Left lobe of liver (tissue), 2 donors: Measurements from ENCODE around the gene NPIPA8. TPM values are rescaled to one million over a fixed set of nuclear protein-coding genes. Genes with fewer than 3 reads are reported as not detected.
"Not testable (repeated sequence)": the region's sequence is repeated elsewhere in the genome, so short reads cannot be mapped to it uniquely, and the experiment has no call there.

Experiments used
- ATAC-seq: fragments of 200-7000 bp; cut with Tn5 transposase; one replicate; pipeline ENCODE4 v1.9.1; 2020; ENCODE audit warnings: mild to moderate bottlenecking, moderate library complexity
- DNase-seq: peaks from one replicate; pipeline ENCODE4 v3.0.0-alpha.2; 2020; ENCODE audit warnings: low spot score
- total RNA-seq: library from RNA; stranded (reverse); gene quantifications from one replicate; pipeline ENCODE4 v1.2.1, GENCODE V29; 2021
- donor health status: DM: no; HTN: no; CAD: no; lungs with moderate emphysema.
- donor health status: DM: no; HTN: yes; CAD: no.

The NPIPA8 gene
- total RNA-seq = 0.35 TPM

GRCh38 chr16:18336636-18337035, at the start of gene NPIPA8:
Gene NPIPA8 (minus strand): TSS chr16:18336736. CDS start chr16:18332662, 4,074 bp downstream.
- not testable (repeated sequence) for ATAC-seq, DNase-seq

DNA sequence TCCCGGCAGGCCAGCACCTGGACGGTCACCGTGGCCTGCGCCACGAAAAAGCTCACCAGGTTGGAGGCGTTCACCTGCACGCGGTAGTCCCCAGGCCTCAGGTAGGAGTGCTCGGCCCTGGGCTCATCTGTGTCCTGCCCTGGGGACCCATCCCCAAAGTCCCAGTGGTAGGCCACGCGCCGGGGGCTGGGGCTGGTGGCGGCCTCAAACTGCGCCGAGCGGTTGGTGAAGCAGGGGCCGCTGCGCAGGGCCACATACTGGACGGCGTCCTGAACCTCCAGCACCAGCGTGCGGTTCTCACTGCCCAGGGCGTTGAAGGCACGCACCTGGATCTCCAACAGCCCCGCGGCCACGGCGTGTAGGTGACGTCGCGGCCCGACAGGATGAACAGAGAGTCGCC, 48.7 kb upstream of the NPIPA8 start:
- peak; percentile 34 for DNase-seq
- peak; percentile 18 for ATAC-seq

DNA sequence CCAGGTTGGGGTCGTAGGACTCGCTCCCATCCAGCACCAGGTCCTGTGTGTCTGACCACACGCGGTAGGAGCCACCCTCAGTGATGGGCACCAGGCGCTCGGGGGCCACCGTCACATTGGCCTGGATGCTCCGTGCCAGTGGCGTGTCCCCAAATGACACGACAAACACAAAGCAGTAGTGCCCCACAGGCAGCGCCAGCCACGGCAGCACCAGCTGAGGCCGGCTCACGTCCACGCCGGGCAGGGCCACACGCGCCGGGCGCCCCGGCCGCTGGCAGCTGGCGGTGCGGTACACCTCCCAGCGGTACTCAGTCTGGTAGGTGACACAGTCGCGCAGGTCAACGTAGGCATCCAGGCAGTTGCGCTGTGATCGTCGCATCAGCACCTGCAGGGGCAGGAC, 48.3 kb upstream of the NPIPA8 start:
- DNase-seq = peak; percentile 35
- peak; percentile 25 for ATAC-seq

DNA sequence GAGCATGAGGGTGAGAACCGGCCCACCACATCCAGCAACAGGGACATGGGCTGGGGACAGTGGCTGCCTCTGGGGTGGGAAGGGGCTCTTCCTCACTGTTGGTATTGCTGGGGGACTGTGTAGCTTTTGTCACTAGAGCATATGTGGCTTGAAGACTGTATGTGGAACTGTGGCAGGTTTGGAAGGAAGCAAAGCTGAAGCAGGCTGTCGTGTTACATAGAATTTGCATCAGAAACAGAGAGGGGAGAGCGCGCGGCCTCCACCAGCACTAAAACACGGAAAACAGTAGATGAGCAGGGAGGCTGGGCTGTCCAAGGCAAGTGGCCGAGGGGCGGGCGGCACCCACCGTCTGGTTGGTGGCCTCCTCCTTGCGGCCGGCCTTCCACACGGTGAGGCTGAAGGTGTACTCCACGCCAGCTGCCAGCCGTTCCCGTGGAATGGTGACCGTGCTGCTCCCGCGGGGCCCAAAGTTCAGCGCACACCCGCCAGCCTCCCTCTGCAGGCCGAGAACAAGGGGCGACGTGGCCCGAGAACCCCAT, 47.6 kb upstream of the NPIPA8 start:
- peak; percentile 20 for ATAC-seq

DNA sequence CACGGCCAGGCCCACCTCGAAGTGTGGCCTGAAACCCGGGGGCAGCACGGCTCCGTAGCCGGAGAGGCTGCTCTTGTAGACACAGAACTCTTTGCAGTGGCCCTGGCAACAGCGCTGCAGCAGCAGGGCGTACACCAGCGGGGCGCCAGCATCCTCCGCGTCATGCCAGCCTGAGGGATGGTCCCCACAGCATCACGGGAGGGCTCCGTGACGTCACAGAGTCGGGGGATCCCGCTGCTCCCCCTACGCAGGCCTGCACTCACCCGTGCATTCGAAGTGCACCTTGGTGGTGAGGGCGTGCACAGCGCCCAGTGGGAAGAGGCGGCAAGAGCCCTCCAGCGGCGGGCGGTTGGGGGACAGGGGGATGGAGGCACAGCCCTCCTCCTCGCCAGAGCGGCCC, 46.2 kb upstream of the NPIPA8 start:
- DNase-seq = peak; percentile 40
- not testable (repeated sequence) for ATAC-seq

More for the DNA sequence above, 47.6 kb upstream of the NPIPA8 start:
- not testable (repeated sequence) for DNase-seq

- not testable (repeated sequence) for ATAC-seq, DNase-seq
These were observed 11.2 kb upstream of the NPIPA8 start for GRCh38 chr16:18347742-18348141.

DNA sequence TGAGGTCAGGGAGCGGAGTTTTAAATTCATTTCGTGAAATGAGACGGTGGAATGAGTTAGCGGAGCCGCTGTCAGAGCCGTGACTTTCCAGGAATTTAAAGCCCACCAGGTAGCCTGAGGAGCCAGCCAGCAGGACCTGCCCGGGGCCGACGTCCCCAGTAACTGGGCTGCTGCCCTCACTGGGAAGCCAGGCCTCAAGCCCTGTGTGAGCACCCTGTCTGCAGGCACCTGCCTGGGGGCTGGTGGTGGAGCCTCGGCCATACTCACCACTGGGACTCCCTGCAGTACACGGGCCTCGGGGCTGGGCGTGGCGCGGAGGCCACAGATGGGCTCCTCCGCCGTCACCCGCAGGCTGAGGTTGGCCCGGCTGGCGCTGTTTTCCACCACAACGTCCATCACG, 10.5 kb upstream of the NPIPA8 start:
- DNase-seq, ATAC-seq: not testable (repeated sequence)

GRCh38 chr16:18344634-18345033, 8.1 kb upstream of the NPIPA8 start:
- ATAC-seq, DNase-seq: not testable (repeated sequence)

DNA sequence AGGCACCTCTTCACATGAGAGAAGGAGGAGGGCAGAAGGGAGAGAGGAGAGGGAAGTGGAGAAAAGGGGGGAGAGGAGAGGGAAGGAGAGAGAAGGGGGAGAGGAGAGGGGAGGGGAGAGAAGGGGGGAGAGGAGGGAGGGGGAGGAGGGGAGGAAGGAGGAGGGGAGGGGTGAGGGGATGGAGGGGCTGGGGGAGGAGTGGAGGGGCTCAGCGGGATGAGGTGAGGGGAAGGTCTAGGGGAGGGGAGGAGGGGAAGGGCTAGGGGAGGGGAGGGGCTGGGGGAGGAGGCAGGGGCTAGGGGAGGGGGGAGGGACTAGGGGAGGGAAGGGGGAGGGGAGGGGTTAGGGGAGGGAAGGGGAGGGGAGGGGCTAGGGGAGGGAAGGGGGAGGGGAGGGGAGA, 5.5 kb upstream of the NPIPA8 start:
- ATAC-seq, DNase-seq: not testable (repeated sequence)

- not testable (repeated sequence) for DNase-seq
- ATAC-seq = peak; percentile 45
These were observed 5.0 kb upstream of the NPIPA8 start for GRCh38 chr16:18341417-18341960.

DNA sequence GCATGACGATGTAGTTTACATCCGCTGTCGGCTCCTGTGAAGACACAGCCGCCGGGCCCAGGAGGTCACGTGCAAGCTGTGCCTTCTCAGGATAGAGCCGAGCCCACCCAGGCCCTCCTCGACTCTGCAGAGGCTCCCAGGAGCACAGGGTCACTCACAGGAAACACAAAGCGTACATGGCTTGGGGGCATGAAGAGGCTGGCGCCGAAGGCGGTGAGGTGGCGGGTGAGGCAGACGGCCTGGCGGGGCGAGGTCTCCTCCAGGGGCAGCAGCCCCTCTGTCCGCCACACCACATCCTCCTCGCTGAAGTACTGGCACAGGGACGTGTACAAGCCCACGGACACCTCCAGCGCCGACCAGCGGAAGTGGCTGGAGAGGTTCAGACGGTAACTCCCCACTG, 2.7 kb upstream of the NPIPA8 start:
- not testable (repeated sequence) for ATAC-seq, DNase-seq

GRCh38 chr16:18311811-18312210, 24.7 kb downstream of the NPIPA8 start:
- not testable (repeated sequence) for ATAC-seq, DNase-seq

DNA sequence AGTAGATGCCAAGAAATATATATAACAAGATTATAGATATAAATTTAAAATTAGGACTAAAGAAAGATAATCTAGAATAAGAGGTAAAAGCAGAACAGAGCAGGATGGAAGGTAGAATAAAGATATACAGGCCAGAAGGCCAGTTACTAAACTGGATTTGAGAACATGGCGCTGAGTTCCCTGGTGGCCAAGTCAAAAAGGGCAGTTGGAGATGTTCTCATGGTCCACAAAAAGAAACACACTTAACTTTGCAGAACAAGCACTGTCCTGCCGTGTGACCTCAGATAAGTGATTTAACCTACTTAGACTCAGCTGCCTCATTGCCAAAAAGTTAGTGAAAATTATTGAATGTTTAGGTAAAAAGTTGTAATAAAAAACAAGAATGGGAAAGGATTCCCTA, 27.4 kb downstream of the NPIPA8 start:
- not testable (repeated sequence) for ATAC-seq, DNase-seq

DNA sequence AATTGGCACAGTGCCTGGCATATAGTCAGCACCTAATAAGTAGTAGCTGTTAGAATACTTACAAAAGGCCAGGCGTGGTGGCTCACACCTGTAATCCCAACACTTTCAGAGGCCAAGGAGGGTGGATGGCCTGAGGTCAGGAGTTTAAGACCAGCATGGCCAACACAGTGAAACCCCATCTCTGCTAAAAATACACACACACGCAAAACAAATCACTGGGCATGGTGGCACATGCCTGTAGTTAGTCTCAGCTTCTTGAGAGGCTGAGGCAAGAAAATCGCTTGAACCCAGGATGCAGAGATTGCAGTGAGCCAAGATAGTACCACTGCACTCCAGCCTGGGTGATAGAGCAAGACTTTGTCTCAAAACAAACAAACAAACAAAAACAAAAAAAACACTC, 29.3 kb downstream of the NPIPA8 start:
- not testable (repeated sequence) for DNase-seq, ATAC-seq

DNA sequence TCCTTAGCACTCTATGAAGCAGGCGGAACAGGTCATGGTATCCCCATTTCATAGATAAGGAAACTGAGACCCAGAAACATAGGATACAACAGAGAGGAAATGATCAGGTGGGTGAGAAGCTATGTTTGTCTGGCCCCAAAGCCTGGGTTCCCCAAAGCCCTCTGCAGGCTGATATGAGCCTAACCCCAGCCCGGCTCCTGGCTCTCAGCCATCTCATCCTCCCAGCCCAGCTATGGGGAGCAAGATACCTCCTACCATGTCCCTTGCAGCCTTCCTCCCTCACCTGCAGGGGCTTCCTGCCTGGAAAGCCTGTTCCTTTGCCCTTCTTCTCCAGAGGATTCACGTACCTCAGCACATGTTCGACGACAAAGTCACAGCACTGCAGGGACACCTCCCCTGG, 30.5 kb downstream of the NPIPA8 start:
- DNase-seq, ATAC-seq: not testable (repeated sequence)

GRCh38 chr16:18303059-18303706, 33.4 kb downstream of the NPIPA8 start:
- not testable (repeated sequence) for DNase-seq
- peak; percentile 31 for ATAC-seq

DNA sequence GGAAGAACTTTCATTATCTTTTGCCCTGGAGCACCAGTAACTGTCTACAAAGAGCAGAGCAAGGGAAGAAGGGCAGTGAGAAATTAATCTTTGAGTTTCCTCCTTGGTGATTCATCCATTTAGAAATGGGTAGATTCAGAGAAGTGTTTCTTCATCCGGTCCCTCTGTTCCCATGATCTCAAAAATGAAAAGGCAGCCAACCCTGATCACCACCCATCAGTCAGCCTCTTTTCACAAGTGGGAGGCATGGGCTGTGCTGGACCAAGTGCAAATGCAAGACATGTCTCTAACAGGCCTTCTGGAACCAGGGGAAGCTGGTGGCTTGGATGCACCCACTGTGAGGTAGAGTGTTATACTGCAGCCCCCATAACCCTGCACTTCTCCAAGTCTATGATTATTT, 38.8 kb downstream of the NPIPA8 start:
- not testable (repeated sequence) for DNase-seq, ATAC-seq

GRCh38 chr16:18296931-18297330, 39.6 kb downstream of the NPIPA8 start:
- ATAC-seq = not testable (repeated sequence)

DNA sequence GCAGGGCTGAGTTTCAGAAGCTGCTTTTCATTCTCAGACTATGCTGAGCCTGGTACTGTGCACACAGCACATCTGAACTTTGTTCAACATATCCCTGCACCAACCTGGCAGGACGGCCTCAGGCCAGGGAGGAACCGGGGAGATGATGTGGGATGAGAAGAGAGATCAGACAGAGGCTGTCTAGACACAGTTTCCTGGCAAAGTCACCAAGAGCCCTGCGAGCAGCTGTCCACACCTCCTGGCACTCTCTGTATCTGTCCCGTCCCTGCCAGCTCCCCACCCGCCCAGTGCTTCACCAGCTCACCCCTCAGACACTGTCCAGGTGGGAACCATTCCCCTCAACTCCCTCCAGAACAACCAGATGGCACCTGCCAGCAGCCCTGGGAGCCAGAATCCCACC, 42.2 kb downstream of the NPIPA8 start:
- not testable (repeated sequence) for DNase-seq, ATAC-seq

More at GRCh38 chr16:18296931-18297330, 39.6 kb downstream of the NPIPA8 start:
- DNase-seq = not testable (repeated sequence)

DNA sequence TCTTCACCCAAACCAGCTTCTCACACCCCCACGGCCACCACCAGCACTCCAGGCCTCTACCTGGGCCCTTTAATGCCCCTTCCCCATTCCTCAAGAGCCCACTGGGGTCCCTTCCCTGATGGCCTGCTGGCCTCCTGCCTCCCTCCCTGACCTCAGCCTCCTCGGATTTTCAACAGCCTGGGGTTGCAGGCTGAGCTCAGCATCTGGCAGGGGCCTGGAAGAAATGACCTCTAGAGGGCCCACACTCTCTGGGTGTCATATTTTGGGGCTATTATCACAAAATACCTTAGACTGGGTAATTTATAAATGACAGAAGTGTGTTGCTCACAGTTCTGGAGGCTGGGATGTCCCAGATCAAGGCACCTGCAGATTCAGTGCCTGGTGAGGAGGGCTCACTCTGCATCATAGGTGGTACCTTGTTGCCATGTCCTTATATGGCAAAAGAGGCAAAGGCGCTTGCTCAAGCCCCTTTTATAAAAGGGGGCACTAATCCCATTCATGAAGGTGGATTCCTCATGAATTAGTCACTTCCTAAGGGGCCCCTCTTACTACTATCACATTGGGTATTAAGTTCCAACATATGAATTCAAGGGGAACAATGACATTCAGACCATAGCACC, 43.1 kb downstream of the NPIPA8 start:
- DNase-seq, ATAC-seq: not testable (repeated sequence)

- not testable (repeated sequence) for ATAC-seq
These were observed 45.6 kb downstream of the NPIPA8 start for GRCh38 chr16:18290959-18291358.

More at GRCh38 chr16:18290959-18291358, 45.6 kb downstream of the NPIPA8 start:
- DNase-seq = not testable (repeated sequence)
